Gastroesophageal sphincter (tissue), 3 donors: ENCODE data around the gene RHOH.

Experiments used
- CTCF ChIP-seq, 4 experiments: fragments of 200-600 bp in 2 of 4; fragments of 450-650 bp in 2 of 4; sonication (generic) in 1 of 4; IDR thresholded peaks; one replicate each; pipeline ENCODE4 v1.5.1; 2017 to 2019; ENCODE audit warnings: antibody characterized with exemption in 4 of 4, mild to moderate bottlenecking in 2 of 4, moderate library complexity in 2 of 4
- EP300 ChIP-seq: sonication (generic); formaldehyde crosslinking; IDR thresholded peaks from one replicate; pipeline ENCODE4 v1.6.1; 2017; ENCODE audit warnings: antibody characterized with exemption, mild to moderate bottlenecking
- POLR2A ChIP-seq, 2 donors: fragments of 450-650 bp; IDR thresholded peaks; one replicate each; pipeline ENCODE4 v1.6.1; 2017; ENCODE audit warnings: antibody characterized with exemption in 2 of 2, mild to moderate bottlenecking in 2 of 2, moderate library complexity in 1 of 2
- POLR2AphosphoS5 ChIP-seq: sonication (generic); formaldehyde crosslinking; IDR thresholded peaks from one replicate; pipeline ENCODE4 v1.6.1; 2017; ENCODE audit warnings: antibody characterized with exemption

GRCh38 chr4:40160258-40160657 is 36.6 kb upstream of the RHOH start:
- TF ChIP-seq CTCF (IDR thresholded peaks at IDR 0.05) (no peak), POLR2AphosphoS5 (no peak), POLR2A (IDR thresholded peaks at IDR 0.05) (no peak), EP300 (no peak)
